ENCODE results near the gene NKAIN4.
"Not testable (repeated sequence)": the region's sequence is repeated elsewhere in the genome, so short reads cannot be mapped to it uniquely, and the experiment has no call there.

NKAIN4 gene

DNA sequence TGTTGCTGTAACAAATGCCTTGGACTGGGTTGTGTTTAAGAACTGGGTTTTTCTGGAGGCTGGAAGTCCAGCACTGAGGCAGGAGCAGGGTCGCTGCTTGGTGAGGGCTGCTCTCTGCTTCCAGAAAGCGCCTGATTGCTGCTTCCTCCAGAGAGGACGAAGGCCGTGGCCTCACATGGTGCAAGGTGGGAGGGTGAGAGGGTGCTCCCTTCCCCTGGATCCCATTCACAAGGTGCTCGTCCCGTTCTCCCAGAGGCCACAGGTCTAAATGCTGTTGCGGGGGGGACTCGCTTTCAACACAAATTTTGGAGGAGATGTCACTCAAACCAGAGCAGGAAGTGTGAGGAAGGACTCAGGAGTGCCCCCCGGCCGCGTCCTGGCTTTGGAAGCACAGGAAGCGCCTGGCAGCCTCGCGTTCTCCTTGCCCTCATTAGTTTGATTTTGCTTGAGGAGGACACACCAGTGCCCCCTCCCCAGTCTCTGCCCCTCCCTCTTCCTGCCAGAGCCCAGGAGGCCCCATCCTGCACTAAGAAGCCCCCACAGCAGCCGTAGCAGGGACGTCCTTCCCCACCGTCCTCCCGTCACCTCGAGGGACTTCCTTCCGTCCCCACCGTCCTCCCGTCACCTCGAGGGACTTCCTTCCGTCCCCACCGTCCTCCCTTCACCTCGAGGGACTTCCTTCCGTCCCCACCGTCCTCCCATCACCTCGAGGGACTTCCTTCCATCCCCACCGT is 7.7 kb upstream of the NKAIN4 start:
- Mint-ChIP-seq H3K4me1 (ENCODE audit: low read depth) (no peaks in the 10 kb centered on the region), H3K27ac (no peak overlapping the region), H3K9me3 (no peaks in the 10 kb centered on the region), H3K27me3 (peaks cover 50% of the 10 kb centered on the region), H3K4me3 (no peak overlapping the region), H3K36me3 (ENCODE audit: low read depth) (no peaks in the 10 kb centered on the region)
- intact Hi-C loops (cut with micrococcal nuclease), result no loop called here

- Mint-ChIP-seq H3K27ac (no peak overlapping the region), H3K27me3 (peaks cover 58% of the 10 kb centered on the region), H3K36me3 (ENCODE audit: low read depth) (no peaks in the 10 kb centered on the region), H3K9me3 (no peaks in the 10 kb centered on the region), H3K4me3 (no peak overlapping the region), H3K4me1 (ENCODE audit: low read depth) (no peaks in the 10 kb centered on the region)
- intact Hi-C loops (cut with micrococcal nuclease), result no loop called here
Measured at GRCh38 chr20:63261060-63261794, 7.0 kb upstream of the NKAIN4 start.

- H3K27ac Mint-ChIP-seq, result no peak overlapping the region
- intact Hi-C loops (cut with micrococcal nuclease), result no loop called here
- no peaks in the 10 kb centered on the region for H3K4me1 Mint-ChIP-seq (ENCODE audit: low read depth)
- no peak overlapping the region for H3K4me3 Mint-ChIP-seq
- no peaks in the 10 kb centered on the region for H3K36me3 Mint-ChIP-seq (ENCODE audit: low read depth)
- peaks cover 62% of the 10 kb centered on the region for H3K27me3 Mint-ChIP-seq
- H3K9me3 Mint-ChIP-seq, result no peaks in the 10 kb centered on the region
Measured at GRCh38 chr20:63260521-63260920, 6.3 kb upstream of the NKAIN4 start.

GRCh38 chr20:63259734-63260460 is 5.6 kb upstream of the NKAIN4 start:
- Mint-ChIP-seq H3K27ac (no peak overlapping the region), H3K4me3 (no peak overlapping the region), H3K9me3 (no peaks in the 10 kb centered on the region), H3K36me3 (ENCODE audit: low read depth) (no peaks in the 10 kb centered on the region), H3K4me1 (ENCODE audit: low read depth) (no peaks in the 10 kb centered on the region), H3K27me3 (peaks cover 64% of the 10 kb centered on the region)
- intact Hi-C loops (cut with micrococcal nuclease), result no loop called here

DNA sequence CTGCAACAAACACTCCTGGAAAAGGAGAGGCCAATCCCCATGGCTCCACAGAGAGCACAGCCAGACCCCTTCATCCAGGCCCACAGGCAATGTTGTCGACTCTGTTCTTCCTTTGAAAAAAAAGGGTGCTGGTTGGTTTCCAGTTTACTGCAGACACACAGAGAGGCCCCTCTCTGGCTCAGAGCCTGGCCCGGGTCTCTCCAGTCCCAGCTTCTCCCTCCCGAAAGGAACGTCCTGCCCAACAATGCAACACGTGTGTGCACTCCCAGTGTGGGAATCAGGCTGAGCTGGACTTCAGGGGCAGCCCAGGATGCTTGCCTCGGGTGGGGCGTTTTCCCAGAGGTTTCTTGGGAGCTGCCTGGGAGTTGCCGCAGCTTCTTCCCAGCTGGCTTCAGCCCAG is 4.5 kb upstream of the NKAIN4 start:
- Mint-ChIP-seq H3K4me1 (ENCODE audit: low read depth) (no peaks in the 10 kb centered on the region), H3K9me3 (no peaks in the 10 kb centered on the region), H3K36me3 (ENCODE audit: low read depth) (no peaks in the 10 kb centered on the region), H3K4me3 (no peak overlapping the region), H3K27ac (no peak overlapping the region), H3K27me3 (peaks cover 61% of the 10 kb centered on the region)
- intact Hi-C loops (cut with micrococcal nuclease), result no loop called here

GRCh38 chr20:63257629-63258028 is 3.4 kb upstream of the NKAIN4 start:
- H3K9me3 Mint-ChIP-seq, result no peaks in the 10 kb centered on the region
- peaks cover 61% of the 10 kb centered on the region for H3K27me3 Mint-ChIP-seq
- no peak overlapping the region for H3K4me3 Mint-ChIP-seq
- intact Hi-C loops (cut with micrococcal nuclease), result no loop called here
- H3K36me3 Mint-ChIP-seq (ENCODE audit: low read depth), result no peaks in the 10 kb centered on the region
- H3K27ac Mint-ChIP-seq, result no peak overlapping the region
- H3K4me1 Mint-ChIP-seq (ENCODE audit: low read depth), result no peaks in the 10 kb centered on the region

- H3K4me3 Mint-ChIP-seq, result no peak overlapping the region
- no peaks in the 10 kb centered on the region for H3K4me1 Mint-ChIP-seq (ENCODE audit: low read depth)
- peaks cover 61% of the 10 kb centered on the region for H3K27me3 Mint-ChIP-seq
- H3K27ac Mint-ChIP-seq, result no peak overlapping the region
- intact Hi-C loops (cut with micrococcal nuclease), result no loop called here
- no peaks in the 10 kb centered on the region for H3K9me3 Mint-ChIP-seq
- H3K36me3 Mint-ChIP-seq (ENCODE audit: low read depth), result no peaks in the 10 kb centered on the region
Measured at GRCh38 chr20:63256954-63257353, 2.7 kb upstream of the NKAIN4 start.

DNA sequence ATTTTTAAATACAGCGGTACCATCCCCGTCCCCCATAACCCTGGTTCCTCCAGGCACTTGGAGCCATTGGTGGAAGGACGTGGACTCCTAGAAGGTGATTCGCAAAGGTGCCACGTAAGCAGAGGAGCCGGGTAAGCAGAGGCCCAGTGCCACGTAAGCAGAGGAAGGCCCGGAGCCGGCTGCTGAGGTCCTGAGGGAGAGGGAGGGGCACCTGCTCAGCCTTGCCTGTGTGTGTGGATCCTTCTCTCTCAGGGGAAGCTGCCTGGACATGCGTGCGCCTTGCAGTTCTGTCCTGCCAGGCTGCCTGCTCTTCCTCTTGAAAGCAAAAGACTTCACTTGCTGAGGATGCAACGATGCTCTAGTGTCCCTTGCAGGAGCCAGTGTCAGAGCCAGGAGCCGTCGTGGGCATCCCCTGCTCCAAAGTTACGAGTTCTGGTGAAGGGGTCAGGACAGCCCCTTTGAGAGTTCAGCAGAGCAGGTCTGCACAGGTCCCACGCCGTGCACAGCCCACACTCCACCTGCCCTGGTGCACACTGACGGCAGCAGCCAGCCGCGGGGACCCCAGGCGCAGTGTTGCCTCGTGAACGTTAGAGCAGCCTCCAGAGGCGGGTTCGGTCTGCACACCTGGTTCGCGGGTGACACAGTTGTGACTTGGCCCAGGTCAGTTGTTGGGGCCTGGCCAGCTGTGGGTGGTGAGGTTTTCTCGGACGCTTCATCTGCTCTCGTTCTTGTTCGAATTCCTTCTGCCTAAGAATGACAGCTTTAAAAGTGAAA is 1.9 kb upstream of the NKAIN4 start:
- Mint-ChIP-seq H3K9me3 (no peaks in the 10 kb centered on the region), H3K4me1 (ENCODE audit: low read depth) (no peaks in the 10 kb centered on the region), H3K36me3 (ENCODE audit: low read depth) (no peaks in the 10 kb centered on the region), H3K27ac (no peak overlapping the region), H3K4me3 (no peak overlapping the region), H3K27me3 (peaks cover 61% of the 10 kb centered on the region)
- intact Hi-C loops (cut with micrococcal nuclease), result no loop called here

DNA sequence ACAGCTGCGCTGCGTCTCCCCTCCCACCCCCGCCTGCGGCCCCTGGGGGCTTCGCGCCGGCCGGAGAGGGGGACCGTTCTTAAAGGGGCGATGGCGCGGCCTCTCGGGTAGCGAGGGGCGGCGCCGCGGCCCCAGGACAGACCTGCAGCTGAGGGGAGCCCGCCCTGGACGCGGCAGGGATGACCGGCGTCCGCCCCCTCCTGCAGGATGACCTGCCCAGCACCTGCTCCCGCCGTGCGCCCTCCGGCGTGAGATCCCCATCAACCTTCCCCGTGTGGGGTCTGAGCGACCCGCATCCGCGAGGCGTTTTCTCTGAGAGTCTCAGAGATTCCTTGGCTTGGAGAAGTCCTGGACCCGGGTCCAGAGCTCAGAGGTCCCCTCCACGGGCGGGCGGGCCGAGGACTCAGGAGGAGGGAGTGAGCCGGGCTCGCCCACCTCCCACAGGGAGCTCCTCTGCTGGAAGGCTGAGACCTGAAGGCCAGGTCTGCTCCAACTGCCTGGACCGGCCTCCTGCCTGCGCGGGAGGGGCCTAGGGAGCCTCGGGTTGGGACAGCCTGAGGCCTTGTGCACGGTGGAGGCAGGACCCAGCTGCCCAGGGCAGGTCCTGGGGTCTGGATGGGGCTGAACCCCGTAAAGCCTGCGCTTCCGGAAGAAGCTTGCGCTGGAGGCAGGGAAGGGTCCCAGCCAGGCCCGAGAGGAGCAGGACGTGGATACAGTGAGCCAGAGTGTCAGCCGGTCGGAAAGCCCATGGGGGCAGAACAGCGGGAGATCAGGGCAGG is 532 bp upstream of the NKAIN4 start:
- Mint-ChIP-seq H3K9me3 (no peaks in the 10 kb centered on the region), H3K36me3 (ENCODE audit: low read depth) (no peaks in the 10 kb centered on the region), H3K27ac (no peak overlapping the region), H3K27me3 (peaks cover 61% of the 10 kb centered on the region), H3K4me1 (ENCODE audit: low read depth) (no peaks in the 10 kb centered on the region), H3K4me3 (no peak overlapping the region)
- intact Hi-C loops (cut with micrococcal nuclease), result no loop called here

DNA sequence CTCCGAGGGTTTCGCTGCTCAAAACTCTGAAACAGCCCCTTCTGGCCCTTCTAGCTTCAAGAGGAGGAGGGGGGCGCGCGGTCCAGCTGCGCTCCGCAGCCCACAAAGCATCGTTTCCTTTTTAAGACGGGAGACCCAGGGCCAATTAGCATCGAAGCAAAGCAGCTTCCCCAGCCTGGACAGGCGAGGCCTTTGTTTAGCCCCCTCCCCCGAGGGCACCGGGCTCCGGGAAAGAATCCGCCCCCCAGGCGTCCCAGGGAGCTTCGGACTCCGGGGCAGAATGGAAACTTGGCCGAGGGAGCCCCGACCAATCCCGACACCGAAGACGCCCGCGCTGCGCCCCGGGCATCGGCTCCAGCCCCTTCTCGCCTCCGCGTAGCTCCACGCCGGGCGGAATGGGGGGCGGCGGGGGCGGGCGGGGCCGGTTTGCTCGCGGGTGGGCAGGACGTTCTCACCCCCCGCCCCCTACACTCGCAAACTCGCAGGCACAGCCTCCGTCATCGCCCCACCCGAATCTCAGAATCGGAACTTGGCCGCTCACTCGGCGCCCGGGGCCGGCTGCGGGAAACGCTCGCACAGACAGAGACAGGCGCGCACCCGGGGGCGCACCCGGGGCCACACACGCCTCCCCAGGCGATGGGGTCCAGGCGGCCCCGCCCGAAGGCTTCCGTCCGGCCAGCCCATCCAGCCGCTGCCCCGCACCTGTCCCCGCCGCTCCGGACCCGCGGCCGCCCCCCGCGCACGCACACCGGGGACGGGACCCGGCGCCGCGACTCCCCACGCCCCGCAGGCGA is 628 bp downstream of the NKAIN4 start:
- Mint-ChIP-seq H3K4me1 (ENCODE audit: low read depth) (no peaks in the 10 kb centered on the region), H3K36me3 (ENCODE audit: low read depth) (no peaks in the 10 kb centered on the region), H3K27me3 (peaks cover 59% of the 10 kb centered on the region), H3K4me3 (no peak overlapping the region), H3K27ac (no peak overlapping the region), H3K9me3 (no peaks in the 10 kb centered on the region)
- intact Hi-C loops (cut with micrococcal nuclease), result no loop called here

- Mint-ChIP-seq H3K4me1 (ENCODE audit: low read depth) (no peaks in the 10 kb centered on the region), H3K9me3 (no peaks in the 10 kb centered on the region), H3K36me3 (ENCODE audit: low read depth) (no peaks in the 10 kb centered on the region), H3K4me3 (no peak overlapping the region), H3K27me3 (peaks cover 58% of the 10 kb centered on the region), H3K27ac (no peak overlapping the region)
- intact Hi-C loops (cut with micrococcal nuclease), result no loop called here
Measured at GRCh38 chr20:63253065-63253437, 1.2 kb downstream of the NKAIN4 start.

DNA sequence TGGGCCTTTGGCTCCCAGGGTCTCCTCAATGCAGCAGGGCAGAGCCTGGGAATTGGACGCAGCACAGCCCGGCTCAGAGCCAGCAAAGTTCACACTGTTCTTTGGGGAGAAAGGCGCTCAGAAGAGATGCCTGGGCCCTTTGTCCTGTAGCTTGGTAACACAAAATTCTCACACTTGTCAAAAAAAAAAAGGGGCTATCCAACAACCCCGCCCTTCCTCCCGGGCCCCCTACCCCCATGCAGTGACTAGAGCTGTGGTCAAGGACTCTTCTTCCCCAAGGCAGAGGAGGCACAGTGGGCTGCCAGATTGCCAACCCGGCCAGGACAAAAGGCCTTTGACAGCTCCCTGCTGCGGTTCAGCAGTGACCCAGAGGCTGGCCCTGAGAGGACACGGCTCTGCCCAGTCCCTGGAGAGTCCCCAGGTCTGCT is 2.0 kb downstream of the NKAIN4 start:
- intact Hi-C loops (cut with micrococcal nuclease), result no loop called here
- Mint-ChIP-seq H3K27me3 (peaks cover 64% of the 10 kb centered on the region), H3K36me3 (ENCODE audit: low read depth) (no peaks in the 10 kb centered on the region), H3K27ac (no peak overlapping the region), H3K4me1 (ENCODE audit: low read depth) (no peaks in the 10 kb centered on the region), H3K9me3 (no peaks in the 10 kb centered on the region), H3K4me3 (no peak overlapping the region)

DNA sequence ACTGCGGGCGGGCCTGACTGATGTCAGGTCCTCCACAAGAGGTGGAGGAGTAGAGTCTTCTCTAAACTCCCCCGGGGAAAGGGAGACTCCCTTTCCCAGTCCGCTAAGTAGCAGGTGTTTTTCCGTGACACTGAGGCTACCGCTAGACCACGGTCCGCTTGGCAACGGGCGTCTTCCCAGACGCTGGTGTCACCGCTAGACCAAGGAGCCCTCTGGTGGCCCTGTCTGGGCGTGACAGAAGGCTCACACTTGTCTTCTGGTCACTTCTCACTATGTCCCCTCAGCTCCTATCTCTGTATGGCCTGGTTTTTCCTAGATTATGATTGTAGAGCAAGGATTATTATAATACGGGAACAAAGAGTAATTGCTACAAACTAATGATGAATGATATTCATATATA is 2.9 kb downstream of the NKAIN4 start:
- H3K9me3 Mint-ChIP-seq; H3K4me3 Mint-ChIP-seq; intact Hi-C loops (cut with micrococcal nuclease); H3K4me1 Mint-ChIP-seq (ENCODE audit: low read depth); H3K27ac Mint-ChIP-seq; H3K36me3 Mint-ChIP-seq (ENCODE audit: low read depth): not testable (repeated sequence)
- H3K27me3 Mint-ChIP-seq, result peaks cover 63% of the 10 kb centered on the region
